T-helper 2 cell treated with Interferon-gamma antibody and Interleukin-4, amounts not matched to agents 5 μg/mL and 100 μg/mL, for 36 hours (primary cell): Measurements from ENCODE around the gene ANKRD37.
"Not testable (repeated sequence)": the region's sequence is repeated elsewhere in the genome, so short reads cannot be mapped to it uniquely, and the experiment has no call there.

Experiments
- DNase-seq: peaks from one replicate; pipeline ENCODE4 v3.0.0; 2021; ENCODE audit warnings: low spot score
- H3K27ac Mint-ChIP-seq: one replicate; pipeline ENCODE4 v1.8.0; 2021; ENCODE audit warnings: mild to moderate bottlenecking, mixed read lengths
- H3K27me3 Mint-ChIP-seq: one replicate; pipeline ENCODE4 v1.8.0; 2021; ENCODE audit warnings: low read depth, mixed read lengths
- H3K36me3 Mint-ChIP-seq: one replicate; pipeline ENCODE4 v1.8.0; 2021; ENCODE audit warnings: low read depth, mixed read lengths
- H3K4me1 Mint-ChIP-seq: one replicate; pipeline ENCODE4 v1.8.0; 2021; ENCODE audit warnings: low read depth, mixed read lengths
- H3K4me3 Mint-ChIP-seq: one replicate; pipeline ENCODE4 v1.8.0; 2022; ENCODE audit warnings: mild to moderate bottlenecking, moderate library complexity, mixed read lengths
- H3K9me3 Mint-ChIP-seq: one replicate; pipeline ENCODE4 v1.8.0; 2021; ENCODE audit warnings: mixed read lengths

The ANKRD37 gene, protein sequence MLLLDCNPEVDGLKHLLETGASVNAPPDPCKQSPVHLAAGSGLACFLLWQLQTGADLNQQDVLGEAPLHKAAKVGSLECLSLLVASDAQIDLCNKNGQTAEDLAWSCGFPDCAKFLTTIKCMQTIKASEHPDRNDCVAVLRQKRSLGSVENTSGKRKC

DNA sequence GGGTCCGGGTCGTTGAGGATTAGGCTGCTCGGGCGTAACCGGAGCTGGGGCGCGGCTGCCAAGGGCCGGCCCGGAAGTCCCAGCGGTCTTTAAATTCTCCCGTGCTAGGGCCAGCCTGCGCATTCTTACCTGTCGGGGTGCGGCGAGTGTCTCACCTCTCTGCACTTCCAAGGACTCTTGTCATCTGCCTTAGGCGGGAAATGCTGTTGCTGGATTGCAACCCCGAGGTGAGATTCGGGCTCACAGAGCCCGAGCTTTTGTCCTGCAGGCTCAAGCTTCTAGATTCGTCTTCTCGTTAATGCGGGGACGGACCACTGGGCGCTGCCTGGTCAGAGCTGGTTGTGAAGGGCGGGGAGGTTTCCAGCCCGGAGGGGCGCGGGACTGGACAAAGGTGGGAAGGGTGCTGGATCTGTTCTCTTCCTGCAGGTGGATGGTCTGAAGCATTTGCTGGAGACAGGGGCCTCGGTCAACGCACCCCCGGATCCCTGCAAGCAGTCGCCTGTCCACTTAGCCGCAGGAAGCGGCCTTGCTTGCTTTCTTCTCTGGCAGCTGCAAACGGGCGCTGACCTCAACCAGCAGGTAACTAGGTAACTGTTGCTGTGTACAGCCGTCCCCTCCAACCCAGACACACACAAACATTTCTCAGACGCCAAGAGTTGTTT, at the start of gene ANKRD37:
Gene ANKRD37, plus strand, starts transcription at position 118 of the 662 bp plus-strand sequence. Its CDS starts 83 bp downstream, at position 201.
- Mint-ChIP-seq H3K36me3 (peaks cover 36% of the 10 kb centered on the region), H3K27ac (peak within 1 kb of the TSS; percentile 96), H3K27me3 (no peaks in the 10 kb centered on the region), H3K9me3 (no peaks in the 10 kb centered on the region), H3K4me3 (peak within 1 kb of the TSS; percentile 90), H3K4me1 (peaks cover 39% of the 10 kb centered on the region)
- DNase-seq, result no peak

DNA sequence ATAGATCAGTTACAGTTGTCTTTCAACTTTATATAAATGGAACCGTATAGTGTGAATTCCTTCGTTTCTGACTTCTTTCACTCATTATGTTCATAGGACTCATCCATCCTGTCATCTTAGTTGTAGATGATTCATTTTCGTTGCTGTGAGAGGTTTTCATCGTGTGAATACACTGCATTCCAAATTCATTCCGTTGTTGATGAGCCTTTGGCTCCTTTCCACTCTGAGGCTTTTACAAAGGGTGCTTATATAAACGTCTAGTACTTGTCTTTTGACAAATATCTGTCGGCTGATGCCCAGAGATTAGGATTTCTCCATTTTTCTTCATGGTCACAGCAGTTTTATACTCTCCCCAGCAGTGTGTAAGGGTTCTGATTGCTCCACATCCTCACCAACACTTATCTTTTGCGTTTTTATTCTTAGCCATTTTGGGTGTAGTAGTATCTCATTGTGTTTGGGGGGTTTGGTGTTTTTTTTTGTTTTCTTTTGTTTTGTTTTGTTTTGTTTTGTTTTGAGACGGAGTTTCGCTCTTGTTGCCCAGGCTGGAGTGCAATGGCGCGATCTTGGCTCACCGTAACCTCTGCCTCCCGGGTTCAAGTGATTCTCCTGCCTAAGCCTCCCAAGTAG, 49.6 kb upstream of the ANKRD37 start:
- peaks cover 33% of the 10 kb centered on the region for H3K36me3 Mint-ChIP-seq
- H3K9me3 Mint-ChIP-seq, result no peaks in the 10 kb centered on the region
- H3K27me3 Mint-ChIP-seq, result no peaks in the 10 kb centered on the region
- H3K4me1 Mint-ChIP-seq, result peaks cover 26% of the 10 kb centered on the region
- no peak overlapping the region for H3K4me3 Mint-ChIP-seq
- no peak for DNase-seq
- no peak overlapping the region for H3K27ac Mint-ChIP-seq

DNA sequence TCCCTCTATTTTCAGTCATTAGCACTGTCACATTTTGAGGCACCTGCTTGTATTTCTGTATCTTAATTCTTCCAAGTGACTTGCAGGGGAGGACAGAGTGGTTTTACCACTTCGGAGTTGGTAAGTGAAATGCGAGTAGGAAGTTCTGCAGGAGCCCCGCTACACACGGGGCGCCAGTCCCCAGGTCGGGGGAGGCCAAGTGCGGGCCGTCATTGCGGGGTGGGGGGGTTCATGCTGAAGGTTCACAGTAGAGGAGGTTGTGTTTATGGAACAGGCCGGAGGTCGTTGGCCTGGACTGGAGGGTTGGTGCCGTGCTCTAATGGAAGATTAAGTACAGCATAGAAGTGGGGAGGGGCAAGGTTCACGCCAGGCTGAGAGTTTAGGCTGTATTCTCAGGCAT, 45.0 kb upstream of the ANKRD37 start:
- H3K9me3 Mint-ChIP-seq, result no peaks in the 10 kb centered on the region
- no peak for DNase-seq
- peaks cover 9% of the 10 kb centered on the region for H3K4me1 Mint-ChIP-seq
- H3K27ac Mint-ChIP-seq, result no peak overlapping the region
- H3K27me3 Mint-ChIP-seq, result no peaks in the 10 kb centered on the region
- peaks cover 35% of the 10 kb centered on the region for H3K36me3 Mint-ChIP-seq
- no peak overlapping the region for H3K4me3 Mint-ChIP-seq

DNA sequence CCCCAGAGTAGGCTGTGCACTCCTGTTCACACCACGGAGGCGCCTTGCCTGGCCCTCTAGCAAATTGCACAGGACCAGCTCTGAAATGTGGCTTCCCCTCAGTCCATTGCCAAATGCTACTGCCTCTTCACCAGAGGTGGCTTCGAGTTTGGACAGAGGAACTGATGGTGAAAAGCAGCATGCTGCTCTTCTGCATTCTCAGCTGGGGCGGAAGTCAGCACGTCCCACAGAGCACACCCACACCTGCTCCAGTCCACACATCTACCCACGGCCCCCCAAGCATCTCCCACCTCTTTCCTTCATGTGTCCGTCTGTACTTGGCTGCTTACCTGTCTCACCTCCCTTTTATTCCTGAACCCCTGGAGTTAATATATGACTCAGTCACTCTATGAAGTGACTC, 44.4 kb upstream of the ANKRD37 start:
- Mint-ChIP-seq H3K27ac (no peak overlapping the region), H3K27me3 (no peaks in the 10 kb centered on the region), H3K9me3 (no peaks in the 10 kb centered on the region), H3K4me3 (no peak overlapping the region), H3K36me3 (peaks cover 30% of the 10 kb centered on the region), H3K4me1 (peaks cover 11% of the 10 kb centered on the region)
- no peak for DNase-seq

DNA sequence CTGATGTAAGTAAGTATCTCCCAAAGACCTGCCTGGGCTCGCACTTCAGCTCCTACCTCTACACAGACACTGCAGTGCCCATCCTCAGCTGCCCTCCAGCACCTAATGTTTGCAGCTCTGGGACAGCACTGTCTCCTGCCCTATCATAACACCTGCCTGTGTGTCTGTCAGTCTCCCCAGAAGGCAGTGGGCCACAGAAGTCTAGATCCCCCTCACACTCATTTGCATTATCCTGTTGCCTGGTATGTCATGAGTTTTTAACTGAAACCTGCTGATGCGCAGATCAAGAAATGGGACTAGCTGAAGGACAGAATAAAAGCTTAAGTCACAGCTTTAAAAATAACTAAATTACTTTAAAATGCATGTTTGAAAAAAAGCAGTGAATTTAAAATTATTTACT, 43.9 kb upstream of the ANKRD37 start:
- Mint-ChIP-seq H3K36me3 (peaks cover 27% of the 10 kb centered on the region), H3K9me3 (no peaks in the 10 kb centered on the region), H3K4me3 (no peak overlapping the region), H3K27me3 (no peaks in the 10 kb centered on the region), H3K4me1 (peaks cover 11% of the 10 kb centered on the region), H3K27ac (no peak overlapping the region)
- no peak for DNase-seq

DNA sequence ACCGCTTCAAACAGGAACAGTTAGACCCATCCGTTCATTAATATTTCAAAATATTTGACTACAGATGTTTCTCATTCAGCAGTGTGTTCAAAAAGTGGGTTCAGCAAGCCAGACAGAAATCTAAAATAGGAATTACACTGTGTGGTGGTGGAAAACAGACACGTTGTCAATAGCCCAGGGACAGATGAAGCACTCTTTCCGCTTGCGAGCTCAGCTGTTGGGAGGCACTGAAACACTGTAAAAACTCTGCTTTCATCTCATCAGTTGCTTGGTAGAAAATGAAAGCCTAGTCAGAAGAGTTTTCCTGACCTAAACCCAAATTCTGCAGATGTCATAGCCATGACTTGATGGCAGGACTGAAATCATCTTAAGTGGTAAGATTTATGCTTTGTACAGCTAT, 39.4 kb upstream of the ANKRD37 start:
- peaks cover 11% of the 10 kb centered on the region for H3K36me3 Mint-ChIP-seq
- H3K4me1 Mint-ChIP-seq, result peaks cover 12% of the 10 kb centered on the region
- no peaks in the 10 kb centered on the region for H3K27me3 Mint-ChIP-seq
- no peaks in the 10 kb centered on the region for H3K9me3 Mint-ChIP-seq
- no peak overlapping the region for H3K4me3 Mint-ChIP-seq
- peak; percentile 25 for DNase-seq
- H3K27ac Mint-ChIP-seq, result no peak overlapping the region

DNA sequence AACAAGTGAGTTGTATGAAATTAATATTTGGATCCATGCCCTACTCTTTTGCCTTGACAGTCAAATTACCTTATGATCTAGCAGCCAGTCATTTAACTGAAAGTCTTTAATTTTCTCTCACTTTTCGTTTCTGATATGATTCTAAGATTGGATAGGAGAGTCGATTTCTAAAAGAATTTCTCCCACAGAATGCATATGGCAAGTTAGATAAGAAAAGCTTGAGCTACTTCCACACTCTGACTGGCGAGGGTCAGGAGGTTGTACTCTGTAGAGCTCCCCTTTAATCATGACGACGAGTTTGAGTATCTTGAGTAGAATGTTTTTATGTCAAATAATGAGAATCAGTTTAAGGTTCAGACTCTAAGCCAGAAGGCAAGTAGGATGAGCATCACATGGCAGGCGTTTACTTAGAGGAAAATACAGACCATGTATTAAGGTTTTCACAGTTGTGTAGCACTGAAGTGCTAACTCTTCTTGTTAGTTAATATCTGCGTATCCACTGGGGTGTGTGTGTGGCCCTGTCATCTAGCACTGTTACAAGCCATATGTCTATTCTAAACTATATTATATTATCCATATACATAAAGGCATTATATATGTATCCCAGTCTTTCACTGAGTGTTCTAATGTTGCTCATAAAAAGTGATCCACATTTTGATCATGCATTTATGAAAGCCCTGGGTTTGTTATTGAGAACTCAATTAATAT, 38.8 kb upstream of the ANKRD37 start:
- no peak for DNase-seq
- no peak overlapping the region for H3K27ac Mint-ChIP-seq
- no peaks in the 10 kb centered on the region for H3K27me3 Mint-ChIP-seq
- H3K36me3 Mint-ChIP-seq, result peaks cover 5% of the 10 kb centered on the region
- no peaks in the 10 kb centered on the region for H3K9me3 Mint-ChIP-seq
- H3K4me1 Mint-ChIP-seq, result peaks cover 7% of the 10 kb centered on the region
- no peak overlapping the region for H3K4me3 Mint-ChIP-seq

DNA sequence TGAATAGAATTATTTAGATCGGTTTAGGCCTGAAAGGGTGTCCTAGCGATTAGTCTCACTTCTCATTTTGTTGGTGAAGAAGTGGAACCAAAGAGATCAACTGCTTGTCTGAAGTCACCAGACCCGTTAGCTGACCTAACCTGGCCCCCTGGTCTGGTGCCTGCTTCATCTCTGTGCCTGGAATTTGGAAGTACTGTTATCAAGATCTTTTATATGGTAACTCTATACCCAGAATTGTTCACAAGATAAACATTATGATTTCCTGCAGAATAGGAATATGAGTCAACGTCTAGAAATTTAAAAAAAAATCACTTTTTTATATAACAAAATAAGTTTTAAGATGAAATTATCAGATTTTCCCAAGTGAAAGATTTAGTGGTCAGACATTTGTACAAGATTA, 38.1 kb upstream of the ANKRD37 start:
- Mint-ChIP-seq H3K36me3 (peaks cover 2% of the 10 kb centered on the region), H3K27ac (no peak overlapping the region), H3K9me3 (no peaks in the 10 kb centered on the region)

DNA sequence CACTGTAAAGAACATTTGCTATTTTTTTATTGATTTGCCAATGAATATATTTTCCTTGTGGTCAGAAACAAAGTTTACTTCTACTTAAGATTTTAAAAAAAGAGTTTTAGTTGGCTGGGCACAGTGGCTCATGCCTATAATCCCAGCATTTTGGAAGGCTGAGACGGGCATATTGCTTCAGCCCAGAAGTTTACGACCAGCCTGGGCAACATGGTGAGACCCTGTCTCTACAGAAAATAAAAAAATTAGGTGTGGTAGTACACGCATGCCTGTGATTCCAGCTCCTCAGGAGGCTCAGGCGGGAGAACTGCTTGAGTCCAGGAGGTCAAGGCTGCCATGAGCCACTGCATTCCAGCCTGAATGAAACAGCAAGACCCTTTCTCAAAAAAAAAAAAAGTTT, 37.7 kb upstream of the ANKRD37 start:
- no peak overlapping the region for H3K4me3 Mint-ChIP-seq
- peaks cover 7% of the 10 kb centered on the region for H3K4me1 Mint-ChIP-seq
- H3K9me3 Mint-ChIP-seq, result no peaks in the 10 kb centered on the region
- no peak for DNase-seq
- H3K36me3 Mint-ChIP-seq, result peaks cover 2% of the 10 kb centered on the region
- no peak overlapping the region for H3K27ac Mint-ChIP-seq
- H3K27me3 Mint-ChIP-seq, result no peaks in the 10 kb centered on the region

More for the DNA sequence above, 38.1 kb upstream of the ANKRD37 start:
- DNase-seq, result no peak
- no peaks in the 10 kb centered on the region for H3K27me3 Mint-ChIP-seq
- H3K4me1 Mint-ChIP-seq, result peaks cover 7% of the 10 kb centered on the region
- H3K4me3 Mint-ChIP-seq, result no peak overlapping the region

DNA sequence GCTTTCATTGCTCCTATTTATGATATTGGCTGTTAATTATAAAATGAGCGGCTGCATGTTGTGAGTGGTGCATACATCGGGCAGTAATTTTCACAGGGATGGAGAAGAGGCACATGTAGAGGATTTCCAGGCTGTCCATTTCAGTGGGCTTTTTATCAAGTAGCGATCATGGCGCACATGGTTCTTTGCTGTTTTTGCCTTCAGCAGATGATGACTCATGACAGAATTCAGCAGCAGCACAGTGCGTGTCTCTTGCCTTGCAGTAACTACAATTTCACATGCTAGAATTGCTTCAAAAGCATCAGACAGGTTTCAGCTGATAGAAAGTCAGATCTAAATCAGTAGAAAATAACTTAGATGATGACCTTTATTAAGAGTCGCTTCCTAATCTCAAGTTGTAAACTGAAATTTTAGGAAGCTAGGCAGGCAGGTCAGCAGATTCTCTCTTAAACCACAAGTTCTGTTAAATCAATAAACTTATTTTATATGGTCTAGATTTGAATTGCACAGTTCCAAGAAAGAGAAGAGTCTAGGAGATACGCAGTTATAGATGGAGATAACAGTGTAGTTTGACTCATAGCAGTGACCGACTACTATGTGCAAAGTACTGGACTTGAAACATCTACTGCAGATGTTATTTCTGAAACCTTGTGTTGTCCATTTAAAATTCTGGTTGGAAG, 36.7 kb upstream of the ANKRD37 start:
- DNase-seq, result no peak
- no peak overlapping the region for H3K27ac Mint-ChIP-seq
- no peaks in the 10 kb centered on the region for H3K9me3 Mint-ChIP-seq
- peaks cover 7% of the 10 kb centered on the region for H3K4me1 Mint-ChIP-seq
- no peak overlapping the region for H3K4me3 Mint-ChIP-seq
- no peaks in the 10 kb centered on the region for H3K27me3 Mint-ChIP-seq
- peaks cover 2% of the 10 kb centered on the region for H3K36me3 Mint-ChIP-seq

DNA sequence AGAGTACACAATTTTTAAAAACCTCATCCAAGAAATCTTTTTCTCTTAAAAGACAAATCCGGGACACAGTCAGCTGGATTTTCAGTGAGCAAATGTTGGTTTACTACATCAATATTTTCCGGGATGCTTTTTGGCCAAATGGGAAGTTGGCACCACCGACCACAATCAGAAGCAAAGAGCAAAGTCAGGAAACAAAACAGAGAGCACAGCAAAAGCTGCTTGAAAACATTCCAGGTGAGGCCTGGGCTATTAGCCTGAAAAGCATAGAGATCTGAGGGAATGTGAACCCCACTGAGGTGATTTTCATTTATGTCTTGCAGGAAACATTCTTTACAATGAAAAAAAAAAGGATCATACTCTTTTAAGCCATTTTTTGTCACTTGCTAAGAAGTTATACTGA, 34.8 kb upstream of the ANKRD37 start:
- peaks cover 2% of the 10 kb centered on the region for H3K36me3 Mint-ChIP-seq
- no peaks in the 10 kb centered on the region for H3K9me3 Mint-ChIP-seq
- no peak overlapping the region for H3K27ac Mint-ChIP-seq
- H3K4me3 Mint-ChIP-seq, result no peak overlapping the region
- no peaks in the 10 kb centered on the region for H3K27me3 Mint-ChIP-seq
- no peak for DNase-seq
- peaks cover 7% of the 10 kb centered on the region for H3K4me1 Mint-ChIP-seq

DNA sequence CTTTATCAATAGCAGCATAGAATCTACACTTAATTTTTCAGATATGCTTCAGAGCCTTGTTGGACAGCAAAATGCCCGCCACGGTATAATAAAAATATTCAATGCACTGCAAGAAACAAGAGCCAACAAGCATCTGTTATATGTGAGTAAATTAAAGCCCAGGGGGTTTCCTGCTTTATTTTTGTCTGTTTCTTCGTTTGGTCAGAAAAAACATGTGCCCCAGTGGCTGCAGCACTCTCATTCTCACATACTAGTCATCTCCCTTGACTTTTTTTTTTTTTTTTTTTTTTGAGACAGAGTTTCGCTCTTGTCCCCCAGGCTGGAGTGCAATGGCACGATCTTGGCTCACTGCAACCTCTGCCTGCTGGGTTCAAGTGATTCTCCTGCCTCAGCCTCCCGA, 34.1 kb upstream of the ANKRD37 start:
- H3K9me3 Mint-ChIP-seq, result not testable (repeated sequence)

DNA sequence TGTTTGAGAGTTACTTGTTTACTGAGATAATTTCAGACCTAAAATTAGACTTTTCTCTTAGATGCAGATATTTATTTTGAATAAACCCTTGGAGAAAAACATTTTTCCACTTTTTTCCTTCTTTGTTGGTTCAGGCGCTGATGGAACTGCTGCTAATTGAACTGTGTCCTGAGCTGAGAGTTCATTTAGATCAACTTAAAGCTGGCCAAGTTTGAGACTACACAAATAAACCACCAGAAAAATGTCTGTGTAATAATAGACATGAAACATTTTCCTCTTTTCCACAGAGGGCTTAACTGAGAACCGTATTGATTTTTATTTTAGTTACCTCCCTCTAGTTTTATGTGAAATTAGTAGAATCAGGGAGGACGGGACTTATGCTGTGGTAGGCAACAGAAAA, 33.4 kb upstream of the ANKRD37 start:
- no peaks in the 10 kb centered on the region for H3K9me3 Mint-ChIP-seq
- DNase-seq, result no peak
- no peak overlapping the region for H3K4me3 Mint-ChIP-seq
- no peaks in the 10 kb centered on the region for H3K27me3 Mint-ChIP-seq
- no peaks in the 10 kb centered on the region for H3K36me3 Mint-ChIP-seq
- H3K27ac Mint-ChIP-seq, result no peak overlapping the region
- H3K4me1 Mint-ChIP-seq, result peaks cover 3% of the 10 kb centered on the region

More for the DNA sequence above, 34.1 kb upstream of the ANKRD37 start:
- not testable (repeated sequence) for H3K4me1 Mint-ChIP-seq, H3K27me3 Mint-ChIP-seq, H3K27ac Mint-ChIP-seq, DNase-seq, H3K36me3 Mint-ChIP-seq, H3K4me3 Mint-ChIP-seq

DNA sequence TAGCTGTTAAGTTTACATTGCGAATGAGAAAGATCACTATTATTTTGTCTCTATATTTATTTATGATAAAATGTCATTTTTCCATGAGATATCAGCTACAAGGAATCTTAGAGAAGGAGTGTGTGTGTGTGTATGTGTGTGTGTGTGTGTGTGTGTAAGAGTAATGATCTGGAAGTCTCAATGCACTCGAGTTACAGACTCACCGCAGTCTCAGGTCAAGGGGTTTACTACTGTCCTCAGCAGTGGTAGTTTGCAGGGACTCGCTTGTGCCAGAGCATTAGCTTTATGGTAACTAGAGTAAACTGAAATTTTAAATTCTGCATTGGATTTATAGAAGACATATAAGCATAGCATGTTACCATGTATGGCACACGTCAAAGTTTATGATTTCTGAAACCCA, 31.8 kb upstream of the ANKRD37 start:
- Mint-ChIP-seq H3K27ac (no peak overlapping the region), H3K4me1 (peaks cover under 1% of the 10 kb centered on the region), H3K36me3 (no peaks in the 10 kb centered on the region), H3K9me3 (no peaks in the 10 kb centered on the region), H3K4me3 (no peak overlapping the region), H3K27me3 (no peaks in the 10 kb centered on the region)
- DNase-seq, result no peak
